Mucosa of descending colon (tissue), 3 donors: ENCODE results near the gene RNF4. TPM values are rescaled to one million over a fixed set of nuclear protein-coding genes. Genes with fewer than 3 reads are reported as not detected.
"Not testable (repeated sequence)": the region's sequence is repeated elsewhere in the genome, so short reads cannot be mapped to it uniquely, and the experiment has no call there.

ENCODE experiments used
- ATAC-seq: fragments of 200-7000 bp; cut with Tn5 transposase; one replicate; pipeline ENCODE4 v1.9.1; 2020; ENCODE audit warnings: mild to moderate bottlenecking, moderate library complexity
- DNase-seq, 3 donors: peaks; one replicate each; pipeline ENCODE4 v3.0.0-alpha.2; 2020
- H3K36me3 ChIP-seq: fragments of 200-600 bp; one replicate; pipeline ENCODE4 v1.8.0; 2021; ENCODE audit warnings: low read depth, mild to moderate bottlenecking
- H3K4me1 ChIP-seq: fragments of 200-600 bp; one replicate; pipeline ENCODE4 v1.8.0; 2021; ENCODE audit warnings: low read depth, mild to moderate bottlenecking
- H3K4me3 ChIP-seq: fragments of 200-600 bp; one replicate; pipeline ENCODE4 v1.8.0; 2021; ENCODE audit warnings: mild to moderate bottlenecking
- H3K9me3 ChIP-seq: fragments of 200-600 bp; one replicate; pipeline ENCODE4 v1.8.0; 2021; ENCODE audit warnings: mild to moderate bottlenecking
- intact Hi-C, 2 donors: fragments of 100-400 bp; cut with DNase I in 1 of 2; cut with micrococcal nuclease in 1 of 2; formaldehyde crosslinking; loops; one replicate each; pipeline versions ENCODE4 v1.11.0 to v1.11.1; 2022; cut with DNase I, micrococcal nuclease
- total RNA-seq, 3 donors: library from RNA; stranded (reverse); fragmentation: NEBNext Ultra II Directional in 2 of 3; extraction: Animal tissue kit (Norgen Biotek cat#: 25700) in 2 of 3; gene quantifications; one replicate each; pipeline versions ENCODE4 v1.2.1 to v1.2.4, GENCODE V29; 2021 to 2023
- TF ChIP-seq, protein P1 (sequence below): fragments of 200-600 bp; IDR thresholded peaks from one replicate; pipeline ENCODE4 v1.8.0; 2022; ENCODE audit warnings: antibody characterized with exemption, mild to moderate bottlenecking
- donor health status: DM: no; HTN: no; CAD: no; lungs with moderate emphysema.
- donor health status: DM: no; HTN: no; CAD: no.
- donor health status: DM: no; HTN: yes; CAD: no.

The RNF4 gene
- total RNA-seq, 3 donors from 2014 or later = 48.0 to 55.1 (median 51.9) TPM

- no peak for DNase-seq
- intact Hi-C loops = no loop called here
- H3K4me1 ChIP-seq = no peaks in the 10 kb centered on the region
- TF ChIP-seq, protein P1, sequence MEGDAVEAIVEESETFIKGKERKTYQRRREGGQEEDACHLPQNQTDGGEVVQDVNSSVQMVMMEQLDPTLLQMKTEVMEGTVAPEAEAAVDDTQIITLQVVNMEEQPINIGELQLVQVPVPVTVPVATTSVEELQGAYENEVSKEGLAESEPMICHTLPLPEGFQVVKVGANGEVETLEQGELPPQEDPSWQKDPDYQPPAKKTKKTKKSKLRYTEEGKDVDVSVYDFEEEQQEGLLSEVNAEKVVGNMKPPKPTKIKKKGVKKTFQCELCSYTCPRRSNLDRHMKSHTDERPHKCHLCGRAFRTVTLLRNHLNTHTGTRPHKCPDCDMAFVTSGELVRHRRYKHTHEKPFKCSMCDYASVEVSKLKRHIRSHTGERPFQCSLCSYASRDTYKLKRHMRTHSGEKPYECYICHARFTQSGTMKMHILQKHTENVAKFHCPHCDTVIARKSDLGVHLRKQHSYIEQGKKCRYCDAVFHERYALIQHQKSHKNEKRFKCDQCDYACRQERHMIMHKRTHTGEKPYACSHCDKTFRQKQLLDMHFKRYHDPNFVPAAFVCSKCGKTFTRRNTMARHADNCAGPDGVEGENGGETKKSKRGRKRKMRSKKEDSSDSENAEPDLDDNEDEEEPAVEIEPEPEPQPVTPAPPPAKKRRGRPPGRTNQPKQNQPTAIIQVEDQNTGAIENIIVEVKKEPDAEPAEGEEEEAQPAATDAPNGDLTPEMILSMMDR = no peak
- H3K36me3 ChIP-seq = peaks cover 5% of the 10 kb centered on the region
- no peaks in the 10 kb centered on the region for H3K9me3 ChIP-seq
- no peak overlapping the region for H3K4me3 ChIP-seq
- no peak for ATAC-seq
These were observed 38.9 kb downstream of the RNF4 start for GRCh38 chr4:2507855-2508254.

GRCh38 chr4:2510351-2511259 is 41.7 kb downstream of the RNF4 start:
- no peaks in the 10 kb centered on the region for H3K9me3 ChIP-seq
- ATAC-seq (no peak), DNase-seq (no peak)
- TF ChIP-seq, protein P1 = no peak
- H3K36me3 ChIP-seq = peaks cover 5% of the 10 kb centered on the region
- intact Hi-C loops = no loop called here
- H3K4me3 ChIP-seq = no peak overlapping the region
- no peaks in the 10 kb centered on the region for H3K4me1 ChIP-seq

- ATAC-seq = no peak
- H3K36me3 ChIP-seq = peaks cover 5% of the 10 kb centered on the region
- intact Hi-C loops = no loop called here
- no peak overlapping the region for H3K4me3 ChIP-seq
- H3K4me1 ChIP-seq = no peaks in the 10 kb centered on the region
- TF ChIP-seq, protein P1 = no peak
- no peaks in the 10 kb centered on the region for H3K9me3 ChIP-seq
- no peak for DNase-seq
These were observed 42.8 kb downstream of the RNF4 start for GRCh38 chr4:2511645-2512131.

- intact Hi-C loops = no loop called here
- H3K4me3 ChIP-seq = no peak overlapping the region
- peaks cover 5% of the 10 kb centered on the region for H3K36me3 ChIP-seq
- no peak for DNase-seq
- no peaks in the 10 kb centered on the region for H3K9me3 ChIP-seq
- TF ChIP-seq, protein P1 = no peak
- no peaks in the 10 kb centered on the region for H3K4me1 ChIP-seq
- ATAC-seq = no peak
These were observed 43.7 kb downstream of the RNF4 start for GRCh38 chr4:2512396-2513135.

DNA sequence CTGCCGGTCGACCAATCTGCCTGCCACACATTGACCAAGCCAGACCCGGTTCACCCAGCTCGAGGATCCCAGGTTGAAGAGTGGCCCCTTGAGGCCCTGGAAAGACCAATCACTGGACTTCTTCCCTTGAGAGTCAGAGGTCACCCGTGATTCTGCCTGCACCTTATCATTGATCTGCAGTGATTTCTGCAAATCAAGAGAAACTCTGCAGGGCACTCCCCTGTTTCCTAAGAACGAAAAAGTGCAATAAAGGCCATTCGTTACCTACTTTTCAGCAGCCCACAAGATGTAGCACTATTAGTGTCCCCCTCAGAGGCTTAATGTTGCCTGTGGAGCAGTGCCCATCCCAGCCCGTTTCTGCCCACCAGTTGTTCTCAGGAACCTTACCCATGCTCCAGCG is 45.3 kb downstream of the RNF4 start:
- intact Hi-C loops, H3K9me3 ChIP-seq, H3K4me1 ChIP-seq, ATAC-seq, DNase-seq, H3K36me3 ChIP-seq, H3K4me3 ChIP-seq: not testable (repeated sequence)

DNA sequence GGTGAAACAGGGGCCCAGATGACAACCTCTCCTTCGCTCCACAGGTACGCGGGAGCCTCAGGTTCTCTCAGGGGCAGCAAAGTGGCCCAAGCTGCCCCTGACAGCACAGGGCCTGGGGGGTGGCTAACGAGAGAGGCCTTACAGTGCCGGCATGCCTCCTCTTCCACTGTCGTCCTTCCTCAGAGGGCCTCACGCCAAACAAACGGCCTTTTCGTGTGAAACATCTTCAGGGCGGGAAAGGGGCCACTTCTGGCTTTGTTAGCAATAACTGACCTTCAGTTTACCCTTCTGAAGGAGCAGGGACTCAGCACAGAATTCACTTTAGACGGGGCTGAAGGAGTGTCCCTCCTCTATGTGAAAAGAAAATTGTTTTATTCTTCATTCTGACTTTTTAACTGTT is 46.0 kb downstream of the RNF4 start:
- ATAC-seq, H3K36me3 ChIP-seq, H3K4me1 ChIP-seq, H3K9me3 ChIP-seq, H3K4me3 ChIP-seq, DNase-seq, intact Hi-C loops: not testable (repeated sequence)
